Measurements from ENCODE around the gene ATP6V0D1.

- TF ChIP-seq CTCF (IDR thresholded peaks at IDR 0.05 in 8 of 11, conservative IDR thresholded peaks at IDR 0.05 in 3 of 11) (no peak), POLR2A (IDR thresholded peaks at IDR 0.05) (no peak)
Measured at GRCh38 chr16:67441907-67442306, 39.0 kb downstream of the ATP6V0D1 start.
